H1 (cell line): ENCODE data around the gene CES3. TPM values are rescaled to one million over a fixed set of nuclear protein-coding genes. Genes with fewer than 3 reads are reported as not detected.

Experiments used
- CTCF ChIA-PET: fragments of 300-600 bp; sonication (Branson Sonifier 250); formaldehyde crosslinking; loops from one replicate; lab custom pipeline; 2021; ENCODE audit not compliant: partially characterized antibody; lab: Charles Lee
- POLR2A ChIA-PET: fragments of 300-600 bp; sonication (Branson Sonifier 250); formaldehyde crosslinking; loops from one replicate; lab custom pipeline; 2021; ENCODE audit warnings: inconsistent platforms; ENCODE audit not compliant: partially characterized antibody; lab: Charles Lee
- DNase-seq, 2 experiments: peaks; one replicate each; pipeline versions ENCODE4 v3.0.0 to v3.0.0-alpha.2; 2010 to 2022; ENCODE audit warnings: low spot score in 2 of 2, low read depth in 1 of 2, mixed read lengths in 1 of 2
- FAIRE-seq: peaks from 2 replicates; lab custom pipeline; 2011; peaks lifted over from hg19 to GRCh38; lab: Jason Lieb, UNC
- H2AFZ ChIP-seq: 2 replicates; pipeline ENCODE4 v1.8.1; 2012; ENCODE audit warnings: low read length, inconsistent platforms
- H2AK5ac ChIP-seq: 2 replicates; pipeline ENCODE4 v1.6.1; 2013; ENCODE audit warnings: low read depth, low read length
- H2BK120ac ChIP-seq: replicated peaks from 2 replicates; pipeline ENCODE3; 2013; ENCODE audit warnings: low read depth, low read length, inconsistent platforms
- H2BK12ac ChIP-seq: 2 replicates; pipeline ENCODE4 v1.6.1; 2013; ENCODE audit warnings: low read depth, low read length
- H2BK15ac ChIP-seq: 2 replicates; pipeline ENCODE4 v1.6.1; 2013; ENCODE audit warnings: low read length
- H2BK20ac ChIP-seq: 2 replicates; pipeline ENCODE4 v1.6.1; 2013; ENCODE audit warnings: low read length
- H2BK5ac ChIP-seq: 2 replicates; pipeline ENCODE4 v1.6.1; 2013; ENCODE audit warnings: low read depth, low read length
- H3K14ac ChIP-seq: 2 replicates; pipeline ENCODE4 v1.6.1; 2013; ENCODE audit warnings: inconsistent platforms; ENCODE audit not compliant: insufficient read length
- H3K18ac ChIP-seq: 2 replicates; pipeline ENCODE4 v1.6.1; 2013; ENCODE audit warnings: low read length; ENCODE audit errors: extremely low read depth
- H3K23ac ChIP-seq: 2 replicates; pipeline ENCODE4 v1.6.1; 2013; ENCODE audit warnings: inconsistent platforms; ENCODE audit not compliant: insufficient read length
- H3K23me2 ChIP-seq: 2 replicates; pipeline ENCODE4 v1.6.1; 2013; ENCODE audit warnings: low read depth, low read length
- H3K27ac ChIP-seq: 2 replicates; pipeline ENCODE4 v1.6.1; 2011; ENCODE audit warnings: low read depth, low read length, inconsistent platforms
- H3K27me3 ChIP-seq, 4 experiments: replicated peaks in 1 of 4; 1 replicate in 1 of 4; 2 replicates in 3 of 4; pipeline versions ENCODE4 v1.6.1 to v1.8.1; 2011 to 2013; ENCODE audit warnings: low read length in 3 of 4, mild to moderate bottlenecking in 3 of 4, inconsistent platforms in 2 of 4, mixed read lengths in 2 of 4, moderate library complexity in 1 of 4; ENCODE audit not compliant: control insufficient read depth in 3 of 4, insufficient read depth in 3 of 4; ENCODE audit errors: extremely low read depth in 1 of 4
- H3K36me3 ChIP-seq, 4 experiments: 2 replicates each; pipeline versions ENCODE4 v1.6.1 to v1.8.1; 2011 to 2013; ENCODE audit warnings: mild to moderate bottlenecking in 4 of 4, low read length in 3 of 4, moderate library complexity in 2 of 4, control low read depth in 1 of 4, inconsistent platforms in 1 of 4; ENCODE audit not compliant: insufficient read depth in 4 of 4, control insufficient read depth in 2 of 4
- H3K4ac ChIP-seq: replicated peaks from 2 replicates; pipeline ENCODE3; 2013; ENCODE audit warnings: low read length, low read depth, mixed read lengths, inconsistent platforms; ENCODE audit not compliant: insufficient read length
- H3K4me1 ChIP-seq, 4 experiments: replicated peaks in 1 of 4; 1 replicate in 1 of 4; 2 replicates in 3 of 4; pipeline versions ENCODE4 v1.6.1 to v1.8.1; 2011 to 2013; ENCODE audit warnings: low read length in 3 of 4, inconsistent platforms in 2 of 4, mixed read lengths in 1 of 4; ENCODE audit not compliant: insufficient read depth in 4 of 4, control insufficient read depth in 3 of 4
- H3K4me2 ChIP-seq, 2 experiments: 2 replicates each; pipeline versions ENCODE4 v1.6.1 to v1.8.1; 2011 to 2013; ENCODE audit warnings: low read depth in 2 of 2, low read length in 2 of 2, control low read depth in 1 of 2, inconsistent platforms in 1 of 2, mild to moderate bottlenecking in 1 of 2; ENCODE audit not compliant: insufficient read depth in 1 of 2
- H3K4me3 ChIP-seq, 4 experiments: fragments of 200-600, 300-600 bp in 1 of 4; sonication (generic), shearing (Covaris generic), sonication (Bioruptor Twin) in 1 of 4; 2 replicates each; pipeline versions ENCODE4 v1.5.1 to v1.8.1; 2011 to 2016; ENCODE audit warnings: low read length in 4 of 4, low read depth in 3 of 4, control low read depth in 2 of 4, inconsistent platforms in 2 of 4, mild to moderate bottlenecking in 2 of 4, mixed read lengths in 1 of 4, moderate library complexity in 1 of 4; ENCODE audit not compliant: insufficient read depth in 2 of 4; ENCODE audit errors: extremely low read depth in 1 of 4
- H3K56ac ChIP-seq: replicated peaks from 2 replicates; pipeline ENCODE3; 2013; ENCODE audit warnings: low read depth, mild to moderate bottlenecking, mixed read lengths, low read length, inconsistent platforms; ENCODE audit not compliant: insufficient read length
- H3K79me1 ChIP-seq: 2 replicates; pipeline ENCODE4 v1.6.1; 2013; ENCODE audit warnings: low read depth, low read length, control low read depth
- H3K79me2 ChIP-seq, 2 experiments: 2 replicates each; pipeline versions ENCODE4 v1.6.1 to v1.8.1; 2012 to 2013; ENCODE audit warnings: low read length in 2 of 2, mild to moderate bottlenecking in 2 of 2, inconsistent platforms in 1 of 2; ENCODE audit not compliant: insufficient read depth in 2 of 2, control insufficient read depth in 1 of 2
- H3K9ac ChIP-seq, 4 experiments: replicated peaks in 1 of 4; 1 replicate in 1 of 4; 2 replicates in 3 of 4; pipeline versions ENCODE4 v1.6.1 to v1.8.1; 2011 to 2013; ENCODE audit warnings: low read depth in 3 of 4, low read length in 3 of 4, control low read depth in 2 of 4, mild to moderate bottlenecking in 2 of 4, moderate library complexity in 2 of 4, inconsistent platforms in 1 of 4; ENCODE audit errors: extremely low read depth in 1 of 4
- H3K9me3 ChIP-seq, 2 experiments: 2 replicates each; pipeline versions ENCODE4 v1.6.1 to v1.8.1; 2012 to 2013; ENCODE audit warnings: mild to moderate bottlenecking in 2 of 2, moderate library complexity in 2 of 2, control low read depth in 1 of 2, inconsistent platforms in 1 of 2, low read depth in 1 of 2, low read length in 1 of 2, mixed read lengths in 1 of 2; ENCODE audit not compliant: insufficient read depth in 2 of 2
- H4K20me1 ChIP-seq, 2 experiments: replicated peaks in 1 of 2; 2 replicates each; pipeline versions ENCODE3 to v1.8.1; 2011 to 2013; ENCODE audit warnings: inconsistent platforms in 2 of 2, low read length in 2 of 2, mild to moderate bottlenecking in 1 of 2; ENCODE audit not compliant: insufficient read depth in 2 of 2, control insufficient read depth in 1 of 2
- H4K5ac ChIP-seq: 2 replicates; pipeline ENCODE4 v1.6.1; 2013; ENCODE audit warnings: low read length, low read depth, mixed read lengths, inconsistent platforms; ENCODE audit not compliant: insufficient read length
- H4K8ac ChIP-seq: 2 replicates; pipeline ENCODE4 v1.8.0; 2013; ENCODE audit warnings: mild to moderate bottlenecking, moderate library complexity, low read length, inconsistent platforms; ENCODE audit not compliant: insufficient read depth; ENCODE audit errors: extremely low read depth
- H4K91ac ChIP-seq: replicated peaks from 2 replicates; pipeline ENCODE3; 2013; ENCODE audit warnings: low read length, mixed read lengths, inconsistent platforms; ENCODE audit not compliant: insufficient read length
- BACH1 ChIP-seq: IDR thresholded peaks from 2 replicates; pipeline ENCODE4 v1.6.1; 2012; ENCODE audit warnings: low read length, improper control_type of control experiment
- FOSL1 ChIP-seq: IDR thresholded peaks from 2 replicates; pipeline ENCODE4 v1.6.1; 2011; ENCODE audit warnings: mild to moderate bottlenecking, low read depth, low read length, moderate library complexity; ENCODE audit not compliant: insufficient read depth
- HDAC2 ChIP-seq, 2 experiments: fragments of 300-600 bp in 1 of 2; sonication (generic) in 1 of 2; IDR thresholded peaks; 2 replicates each; pipeline ENCODE4 v1.6.1; 2011 to 2012; ENCODE audit warnings: low read depth in 2 of 2, low read length in 2 of 2, mild to moderate bottlenecking in 2 of 2, moderate library complexity in 2 of 2, borderline replicate concordance in 1 of 2, inconsistent platforms in 1 of 2
- KDM1A ChIP-seq: fragments of 200-600, 300-600 bp; sonication (generic); IDR thresholded peaks from 2 replicates; pipeline ENCODE4 v1.7.1; 2016; ENCODE audit warnings: mild to moderate bottlenecking, low read length, borderline replicate concordance
- MAFK ChIP-seq: IDR thresholded peaks from 2 replicates; pipeline ENCODE4 v1.6.1; 2012; ENCODE audit warnings: low read depth, mild to moderate bottlenecking, improper control_type of control experiment, low read length
- SAP30 ChIP-seq: fragments of 300-600 bp; sonication (generic); IDR thresholded peaks from 2 replicates; pipeline ENCODE4 v1.7.1; 2012; ENCODE audit warnings: low read length, moderate library complexity, mild to moderate bottlenecking, inconsistent platforms; ENCODE audit not compliant: insufficient read depth, insufficient replicate concordance
- SIRT6 ChIP-seq: IDR thresholded peaks from one replicate; pipeline ENCODE4 v1.7.1; 2012; ENCODE audit warnings: low read length, inconsistent platforms
- SIX5 ChIP-seq: IDR thresholded peaks from 2 replicates; pipeline ENCODE4 v1.6.1; 2011; ENCODE audit warnings: mild to moderate bottlenecking, low read depth, low read length
- SRF ChIP-seq: IDR thresholded peaks from 2 replicates; pipeline ENCODE4 v1.6.1; 2011; ENCODE audit warnings: mild to moderate bottlenecking, low read depth, low read length, moderate library complexity
- SUZ12 ChIP-seq: fragments of 200-600 bp; sonication (generic); IDR thresholded peaks from 2 replicates; pipeline ENCODE4 v1.6.1; 2012; ENCODE audit warnings: mild to moderate bottlenecking, inconsistent platforms, low read length, moderate library complexity, mixed read lengths
- WGBS, 2 experiments: shearing (Covaris generic) in 1 of 2; methylation state at CpG; one replicate each; pipeline versions ENCODE4 v1.1.6 to v1.1.7; 2013 to 2015; ENCODE audit warnings: low lambda C conversion rate in 2 of 2, mixed read lengths in 2 of 2, inconsistent platforms in 1 of 2, low coverage in 1 of 2, missing lambda C conversion rate in 1 of 2; ENCODE audit not compliant: insufficient replicate concordance in 2 of 2, insufficient coverage in 1 of 2, insufficient read length in 1 of 2; ENCODE audit errors: extremely low coverage in 1 of 2, missing lambda C conversion rate in 1 of 2; 5-methylcytosine and 5-hydroxymethylcytosine counted together
- polyA plus RNA-seq, 7 experiments: library from polyadenylated mRNA; depleted of rRNA in 3 of 7; stranded (reverse) in 5 of 7; unstranded in 2 of 7; fragments of >200 nt in 5 of 7; fragments of 200-250 nt in 2 of 7; gene quantifications; 1 replicate in 5 of 7; 2 replicates in 1 of 7; 4 replicates in 1 of 7; pipeline versions ENCODE4 v1.2.1 to v1.2.3, GENCODE V29; 2011 to 2013; ENCODE audit warnings: missing spikeins in 2 of 7, mixed read lengths in 2 of 7
- total RNA-seq: library from RNA; stranded (reverse); fragmentation: NEBNext Ultra II Directional; extraction: Animal tissue kit (Norgen Biotek cat#: 25700); gene quantifications from 2 replicates; pipeline ENCODE4 v1.2.1, GENCODE V29; 2021
- TF ChIP-seq, protein P1 (sequence below): IDR thresholded peaks from 2 replicates; pipeline ENCODE4 v1.6.1; 2011; ENCODE audit warnings: low read length, improper control_type of control experiment

CES3 gene
- total and polyA plus RNA-seq, 2 of the 8 experiments (the other 6 are each of a cell fraction or from before 2014, with no cell fraction given): 1.6 to 2.2 TPM

DNA sequence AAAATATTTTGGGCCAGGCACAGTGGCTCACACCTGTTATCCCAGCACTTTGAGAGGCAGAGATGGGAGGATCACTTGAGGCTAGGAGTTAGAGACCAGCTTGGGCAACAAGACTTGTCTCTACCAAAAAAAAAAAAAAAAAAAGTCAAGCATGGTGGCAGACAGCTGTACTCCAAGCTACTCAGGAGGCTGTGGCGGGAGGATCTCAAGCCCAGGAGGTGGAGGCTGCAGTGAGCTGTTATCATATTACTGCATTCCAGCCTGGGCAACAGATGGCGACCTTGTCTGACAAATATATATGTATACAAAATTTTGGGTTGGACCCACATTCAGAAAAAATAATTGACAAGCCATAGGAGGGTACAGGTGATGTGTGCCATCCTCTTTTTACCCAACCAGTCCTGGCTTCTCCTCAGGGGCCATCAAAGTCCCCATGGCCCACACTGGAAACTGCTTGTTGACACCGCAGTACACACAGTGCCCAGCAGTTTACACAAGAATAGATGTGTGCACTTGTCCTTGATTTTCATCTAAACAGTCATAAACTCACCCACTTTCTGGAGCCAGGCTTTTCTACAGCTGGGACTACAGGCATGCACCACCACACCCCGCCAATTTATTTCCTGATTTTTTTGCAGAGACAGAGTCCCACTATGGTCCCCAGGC lies 24.0 kb upstream of the CES3 start:
- H3K27ac ChIP-seq: no peak overlapping the region
- H2AK5ac ChIP-seq: no peak overlapping the region
- CTCF ChIA-PET: interaction anchor here (1.0 to 3.2 kb wide), 4 partner anchors 8 to 45 kb away, joined by 3 to 10 read pairs (median 4); no protein-coding TSS in a partner anchor
- H2AFZ ChIP-seq: no peak overlapping the region
- no peak overlapping the region for H3K23ac ChIP-seq
- peaks cover 0 to 9% (median 5%) of the 10 kb centered on the region in 4 experiments; a peak in 4 of 7 replicates for H3K4me1 ChIP-seq
- H2BK12ac ChIP-seq: no peak overlapping the region
- H3K56ac ChIP-seq: no peak overlapping the region
- no peaks in the 10 kb centered on the region for H3K9me3 ChIP-seq
- H3K18ac ChIP-seq: no peak overlapping the region
- DNase-seq (no peak), FAIRE-seq (no peak)
- H3K79me2 ChIP-seq: no peaks in the 10 kb centered on the region; a peak in 1 of 4 replicates
- H3K4me2 ChIP-seq: no peak overlapping the region
- H3K36me3 ChIP-seq: peaks cover 4 to 10% (median 8%) of the 10 kb centered on the region in 4 experiments; a peak in 6 of 8 replicates
- H3K27me3 ChIP-seq: peaks cover 0 to 9% (median 6%) of the 10 kb centered on the region in 4 experiments; a peak in 4 of 7 replicates
- H2BK120ac ChIP-seq: no peak overlapping the region
- no peak overlapping the region for H3K9ac ChIP-seq
- peaks cover 15% of the 10 kb centered on the region; the same call in 1 of the 2 replicates for H3K23me2 ChIP-seq
- H4K91ac ChIP-seq: no peak overlapping the region
- H2BK20ac ChIP-seq: no peak overlapping the region
- 90% methylated on average over 4 of the region's 4 CpGs; no CpG with 5 or more reads in 1 of the 2 experiments for WGBS, 2 experiments
- H3K14ac ChIP-seq: no peak overlapping the region
- no peak overlapping the region for H2BK5ac ChIP-seq
- peaks cover 2 to 9% of the 10 kb centered on the region in 2 experiments for H4K20me1 ChIP-seq
- peaks cover 2% of the 10 kb centered on the region; the same call in 1 of the 2 replicates for H3K79me1 ChIP-seq
- H3K4ac ChIP-seq: no peak overlapping the region
- no peak overlapping the region for H4K8ac ChIP-seq
- POLR2A ChIA-PET: interaction anchor here (1.6 kb wide), 1 partner anchor 9 kb away, joined by 3 read pairs; no protein-coding TSS in a partner anchor
- no peak overlapping the region for H2BK15ac ChIP-seq
- H3K4me3 ChIP-seq: no peak overlapping the region
- H4K5ac ChIP-seq: no peak overlapping the region
- TF ChIP-seq SIRT6 (no peak), KDM1A (no peak), SUZ12 (no peak), SRF (no peak), HDAC2 (IDR thresholded peaks at IDR 0.05; ENCODE audit: borderline replicate concordance in 1 of 2, low read depth in 2 of 2, low read length in 2 of 2) (no peak), FOSL1 (no peak), BACH1 (no peak), MAFK (no peak), SAP30 (no peak), SIX5 (no peak)
- TF ChIP-seq, protein P1, sequence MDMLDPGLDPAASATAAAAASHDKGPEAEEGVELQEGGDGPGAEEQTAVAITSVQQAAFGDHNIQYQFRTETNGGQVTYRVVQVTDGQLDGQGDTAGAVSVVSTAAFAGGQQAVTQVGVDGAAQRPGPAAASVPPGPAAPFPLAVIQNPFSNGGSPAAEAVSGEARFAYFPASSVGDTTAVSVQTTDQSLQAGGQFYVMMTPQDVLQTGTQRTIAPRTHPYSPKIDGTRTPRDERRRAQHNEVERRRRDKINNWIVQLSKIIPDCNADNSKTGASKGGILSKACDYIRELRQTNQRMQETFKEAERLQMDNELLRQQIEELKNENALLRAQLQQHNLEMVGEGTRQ: no peak
